Gastrocnemius medialis (tissue), 4 donors: ENCODE results near the gene DBH. TPM values are rescaled to one million over a fixed set of nuclear protein-coding genes. Genes with fewer than 3 reads are reported as not detected.

Experiments used
- ATAC-seq, 2 donors: fragments of 150-250 bp; one replicate each; pipeline ENCODE4 v1.9.1; 2016
- DNase-seq, 2 donors: peaks; one replicate each; pipeline ENCODE4 v3.0.0-alpha.2; 2019
- H3K27ac ChIP-seq, 4 donors: fragments of 200-600 bp; sonication (generic); 1 replicate in 1 of 4; 2 replicates in 3 of 4; pipeline ENCODE4 v1.5.1; 2016 to 2018; ENCODE audit warnings: mild to moderate bottlenecking in 2 of 4, moderate library complexity in 1 of 4
- H3K27me3 ChIP-seq, 3 donors: fragments of 200-600 bp; sonication (generic) in 2 of 3; 1 replicate in 1 of 3; 2 replicates in 2 of 3; pipeline versions ENCODE4 v1.5.1 to v1.6.0; 2016 to 2019; ENCODE audit warnings: mild to moderate bottlenecking in 1 of 3, moderate library complexity in 1 of 3
- H3K36me3 ChIP-seq, 2 donors: fragments of 200-600 bp; sonication (generic) in 1 of 2; one replicate each; pipeline ENCODE4 v1.5.1; 2017 to 2018
- H3K4me1 ChIP-seq, 2 donors: fragments of 200-600 bp; sonication (generic) in 1 of 2; one replicate each; pipeline ENCODE4 v1.5.1; 2016 to 2017; ENCODE audit warnings: mild to moderate bottlenecking in 2 of 2
- H3K4me3 ChIP-seq, 4 donors: fragments of 200-600 bp; sonication (generic) in 3 of 4; 1 replicate in 1 of 4; 2 replicates in 3 of 4; pipeline ENCODE4 v1.5.1; 2016 to 2019; ENCODE audit warnings: mild to moderate bottlenecking in 2 of 4
- H3K9me3 ChIP-seq, 3 donors: fragments of 200-600 bp; sonication (generic) in 2 of 3; 1 replicate in 1 of 3; 2 replicates in 2 of 3; pipeline ENCODE4 v1.5.1; 2016 to 2019
- CTCF ChIP-seq, 5 experiments: fragments of 450-650 bp in 3 of 5; fragments of 200-600 bp in 2 of 5; sonication (generic) in 2 of 5; IDR thresholded peaks in 4 of 5; conservative IDR thresholded peaks in 1 of 5; 1 replicate in 4 of 5; 2 replicates in 1 of 5; pipeline ENCODE4 v1.5.1; 2016 to 2019; ENCODE audit warnings: antibody characterized with exemption in 5 of 5, mild to moderate bottlenecking in 3 of 5, moderate library complexity in 3 of 5
- POLR2A ChIP-seq, 2 donors: fragments of 450-650 bp; IDR thresholded peaks; one replicate each; pipeline ENCODE4 v1.6.1; 2017; ENCODE audit warnings: antibody characterized with exemption in 2 of 2, mild to moderate bottlenecking in 2 of 2, moderate library complexity in 2 of 2
- in situ Hi-C, 4 donors: fragments of 200-750 bp; cut with MboI; loops; one replicate each; pipeline versions ENCODE4 v1.15.0 to v1.8.0; 2017; ENCODE audit warnings: low sequenced_read_pairs in 4 of 4
- intact Hi-C: fragments of 100-400 bp; cut with DNase I; formaldehyde crosslinking; loops from one replicate; pipeline ENCODE4 v1.15.1; 2023; ENCODE audit warnings: low total_unique reads
- total RNA-seq, 4 donors: library from RNA; depleted of rRNA; stranded (reverse); fragments of >200 nt; gene quantifications; one replicate each; pipeline versions ENCODE4 v1.1.0 to v1.2.3, GENCODE V29; 2016

Gene DBH
- total RNA-seq, 4 donors from 2014 or later: not detected

DNA sequence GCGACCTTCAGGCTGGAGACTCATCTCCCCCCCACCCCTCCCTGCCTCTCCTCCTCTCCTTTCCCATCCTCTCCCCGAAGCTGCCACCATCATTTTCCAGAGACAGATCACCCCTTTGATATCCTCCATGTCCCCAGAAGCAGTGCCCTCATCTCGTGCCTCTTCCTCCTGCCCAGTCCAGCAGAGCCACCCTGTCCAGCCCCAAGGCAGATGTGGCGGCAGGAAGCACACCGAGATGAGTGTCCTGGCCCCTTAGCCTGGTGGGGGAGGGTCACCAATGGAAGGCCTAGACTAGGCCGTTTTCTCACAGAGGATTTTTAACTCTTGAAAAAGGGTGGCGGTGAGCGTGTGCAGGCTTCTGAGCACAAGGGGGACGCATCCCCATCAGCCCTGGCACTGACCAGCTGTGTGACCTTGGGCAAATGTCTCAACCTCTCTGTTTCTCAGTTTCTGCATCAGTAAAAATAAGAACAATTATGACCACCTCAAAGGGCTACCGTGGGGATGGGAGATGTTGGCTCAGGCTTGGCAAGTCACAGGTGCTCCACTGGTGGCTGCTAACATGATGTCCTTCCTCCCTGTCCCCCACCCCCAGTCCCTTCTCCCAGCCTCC, 53.1 kb downstream of the DBH start:
- in situ Hi-C loops: no loop called here
- intact Hi-C loops: no loop called here

DNA sequence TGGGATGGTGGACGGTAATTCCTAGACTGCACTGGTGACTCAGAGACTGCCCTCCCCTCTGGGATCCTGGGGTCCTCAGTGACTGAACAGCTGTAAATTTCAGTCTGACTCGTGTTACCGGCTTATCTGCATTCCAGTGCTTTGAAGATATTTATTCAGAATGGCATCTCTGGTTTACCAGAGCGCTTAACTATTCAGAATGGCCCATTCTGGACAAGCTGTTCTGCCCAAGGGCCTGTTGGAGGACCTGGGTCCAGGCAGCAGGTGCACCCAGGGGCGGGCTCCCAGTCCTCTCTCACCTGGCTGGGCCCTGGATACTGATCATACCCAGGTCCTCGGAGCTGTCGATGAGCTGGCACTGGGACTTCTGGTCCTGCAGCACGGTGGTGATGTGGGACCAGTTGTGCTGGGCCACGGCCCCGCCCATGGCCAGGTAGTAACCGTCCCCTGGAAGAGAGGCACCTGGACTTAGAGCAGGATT, 54.0 kb downstream of the DBH start:
- Histone ChIP-seq H3K9me3 (no peaks in the 10 kb centered on the region), H3K36me3 (no peaks in the 10 kb centered on the region), H3K4me1 (no peaks in the 10 kb centered on the region), H3K4me3 (no peak overlapping the region), H3K27me3 (no peaks in the 10 kb centered on the region), H3K27ac (no peak overlapping the region)
- DNase-seq (no peak), ATAC-seq (no peak)
- TF ChIP-seq CTCF (IDR thresholded peaks at IDR 0.05 in 4 of 5, conservative IDR thresholded peaks at IDR 0.05 in 1 of 5): no peak
- TF ChIP-seq POLR2A (IDR thresholded peaks at IDR 0.05): no peak
- intact Hi-C loops (no loop called here), in situ Hi-C loops (no loop called here)

More for the DNA sequence above, 53.1 kb downstream of the DBH start:
- Histone ChIP-seq H3K9me3 (no peaks in the 10 kb centered on the region), H3K27me3 (no peaks in the 10 kb centered on the region), H3K27ac (no peak overlapping the region), H3K4me1 (no peaks in the 10 kb centered on the region), H3K4me3 (no peak overlapping the region), H3K36me3 (no peaks in the 10 kb centered on the region)
- no peak for TF ChIP-seq CTCF (IDR thresholded peaks at IDR 0.05 in 4 of 5, conservative IDR thresholded peaks at IDR 0.05 in 1 of 5)
- TF ChIP-seq POLR2A (IDR thresholded peaks at IDR 0.05): no peak
- no peak for DNase-seq
- no peak for ATAC-seq

DNA sequence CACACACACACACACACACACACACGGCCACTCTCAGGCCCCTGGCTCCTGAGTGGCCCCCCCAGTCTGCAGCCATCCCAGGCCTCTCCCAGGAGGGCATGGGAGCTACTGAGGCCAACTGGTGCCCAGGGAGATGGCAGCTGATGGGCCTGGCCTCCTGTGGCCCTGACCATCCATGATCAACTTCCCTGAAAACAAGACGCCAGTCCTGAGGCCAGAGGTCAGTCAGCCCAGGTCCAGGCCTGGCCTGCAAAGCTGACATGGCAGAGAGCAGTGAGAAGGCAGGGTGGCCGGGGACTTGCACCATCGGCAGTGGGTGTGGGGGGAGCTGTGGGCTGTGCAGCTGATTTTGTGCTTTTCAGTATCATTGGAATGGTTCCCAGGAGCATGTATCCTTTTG, 55.0 kb downstream of the DBH start:
- Histone ChIP-seq H3K4me3 (no peak overlapping the region), H3K27ac (no peak overlapping the region), H3K4me1 (no peaks in the 10 kb centered on the region), H3K9me3 (no peaks in the 10 kb centered on the region), H3K27me3 (peaks cover 0 to 4% (median 0%) of the 10 kb centered on the region in 3 donors), H3K36me3 (no peaks in the 10 kb centered on the region)
- intact Hi-C loops: no loop called here
- in situ Hi-C loops: no loop called here
- TF ChIP-seq POLR2A (IDR thresholded peaks at IDR 0.05) (no peak), CTCF (IDR thresholded peaks at IDR 0.05 in 4 of 5, conservative IDR thresholded peaks at IDR 0.05 in 1 of 5) (no peak)
- ATAC-seq (no peak), DNase-seq (no peak)

GRCh38 chr9:133691626-133692363, 55.6 kb downstream of the DBH start:
- no peak for ATAC-seq

More at GRCh38 chr9:133691626-133692363, 55.6 kb downstream of the DBH start:
- H3K36me3 ChIP-seq: no peaks in the 10 kb centered on the region
- no peak for DNase-seq
- no peaks in the 10 kb centered on the region for H3K4me1 ChIP-seq
- no peak overlapping the region for H3K4me3 ChIP-seq
- H3K27ac ChIP-seq: no peak overlapping the region
- intact Hi-C loops: no loop called here
- in situ Hi-C loops: no loop called here
- no peaks in the 10 kb centered on the region for H3K9me3 ChIP-seq
- peaks cover 0 to 5% (median 0%) of the 10 kb centered on the region in 3 donors for H3K27me3 ChIP-seq
- TF ChIP-seq CTCF (IDR thresholded peaks at IDR 0.05 in 4 of 5, conservative IDR thresholded peaks at IDR 0.05 in 1 of 5): no peak
- TF ChIP-seq POLR2A (IDR thresholded peaks at IDR 0.05): no peak
